Keratinocyte (primary cell): ENCODE results near the gene FMN2. TPM values are rescaled to one million over a fixed set of nuclear protein-coding genes. Genes with fewer than 3 reads are reported as not detected.

Source experiments
- DNase-seq: peaks from one replicate; pipeline ENCODE4 v3.0.0-alpha.2; 2011; ENCODE audit warnings: low read depth, missing footprints, low spot score
- FAIRE-seq: peaks from 2 replicates; lab custom pipeline; 2011; peaks lifted over from hg19 to GRCh38; lab: Jason Lieb, UNC
- H2AFZ ChIP-seq: 2 replicates; pipeline ENCODE4 v1.6.0; 2012; ENCODE audit warnings: low read length, control low read depth, inconsistent platforms; ENCODE audit not compliant: control insufficient read depth
- H3K27ac ChIP-seq: 2 replicates; pipeline ENCODE4 v1.5.1; 2011; ENCODE audit warnings: low read length; ENCODE audit not compliant: control insufficient read depth, insufficient read depth
- H3K27me3 ChIP-seq: 3 replicates; pipeline ENCODE4 v1.6.0; 2011; ENCODE audit warnings: low read length; ENCODE audit not compliant: control insufficient read depth, insufficient read depth; ENCODE audit errors: extremely low read depth
- H3K36me3 ChIP-seq, 2 experiments: 2 replicates in 1 of 2; 3 replicates in 1 of 2; pipeline ENCODE4 v1.5.1; 2011; ENCODE audit warnings: low read length in 2 of 2, mild to moderate bottlenecking in 1 of 2; ENCODE audit not compliant: control insufficient read depth in 2 of 2, insufficient read depth in 2 of 2; ENCODE audit errors: extremely low read depth in 1 of 2
- H3K4me1 ChIP-seq: 3 replicates; pipeline ENCODE4 v1.5.1; 2011; ENCODE audit warnings: low read length; ENCODE audit not compliant: control insufficient read depth, insufficient read depth; ENCODE audit errors: extremely low read depth
- H3K4me2 ChIP-seq: 3 replicates; pipeline ENCODE4 v1.6.0; 2011; ENCODE audit warnings: low read depth, low read length; ENCODE audit not compliant: control insufficient read depth, insufficient read depth; ENCODE audit errors: extremely low read depth
- H3K4me3 ChIP-seq, 3 experiments: fragments of 200-600 bp in 1 of 3; sonication (generic) in 1 of 3; 2 replicates in 2 of 3; 3 replicates in 1 of 3; pipeline ENCODE4 v1.5.1; 2011 to 2016; ENCODE audit warnings: low read length in 3 of 3, mild to moderate bottlenecking in 3 of 3, control low read depth in 2 of 3, inconsistent platforms in 1 of 3, low read depth in 1 of 3, mixed read lengths in 1 of 3, mixed run types in 1 of 3, moderate library complexity in 1 of 3; ENCODE audit not compliant: control insufficient read depth in 2 of 3, insufficient read depth in 2 of 3; ENCODE audit errors: extremely low read depth in 1 of 3
- H3K79me2 ChIP-seq: 2 replicates; pipeline ENCODE4 v1.6.0; 2012; ENCODE audit warnings: low read length; ENCODE audit not compliant: control insufficient read depth, insufficient read depth
- H3K9ac ChIP-seq: 3 replicates; pipeline ENCODE4 v1.6.0; 2011; ENCODE audit warnings: low read length; ENCODE audit not compliant: control insufficient read depth, insufficient read depth; ENCODE audit errors: extremely low read depth
- H3K9me1 ChIP-seq: 3 replicates; pipeline ENCODE4 v1.6.0; 2011; ENCODE audit warnings: low read length; ENCODE audit not compliant: control insufficient read depth, insufficient read depth; ENCODE audit errors: extremely low read depth
- H3K9me3 ChIP-seq: 2 replicates; pipeline ENCODE4 v1.5.1; 2012; ENCODE audit warnings: low read depth, low read length; ENCODE audit not compliant: control insufficient read depth
- H4K20me1 ChIP-seq: 3 replicates; pipeline ENCODE4 v1.6.0; 2011; ENCODE audit warnings: low read length; ENCODE audit not compliant: control insufficient read depth, insufficient read depth; ENCODE audit errors: extremely low read depth
- CTCF ChIP-seq, 3 experiments: IDR thresholded peaks in 1 of 3; conservative IDR thresholded peaks in 1 of 3; optimal IDR thresholded peaks in 1 of 3; 2 replicates in 2 of 3; 3 replicates in 1 of 3; pipeline versions ENCODE3 to v1.5.1; 2011; ENCODE audit warnings: low read length in 3 of 3, mild to moderate bottlenecking in 3 of 3, moderate library complexity in 2 of 3, control low read depth in 1 of 3, inconsistent platforms in 1 of 3; ENCODE audit not compliant: insufficient read depth in 2 of 3; ENCODE audit errors: extremely low read depth in 1 of 3
- EZH2 ChIP-seq: IDR thresholded peaks from one replicate; pipeline ENCODE4 v1.6.1; 2012; ENCODE audit warnings: inconsistent platforms, mild to moderate bottlenecking, low read length, moderate library complexity
- dilution Hi-C: fragments of 300-500 bp; cut with MboI; formaldehyde crosslinking; loops from one replicate; pipeline ENCODE4 v1.7.0; 2020; ENCODE audit warnings: low sequenced_read_pairs; ENCODE audit not compliant: extremely low pct_ligation_motif_present
- polyA plus RNA-seq, 5 experiments: library from polyadenylated mRNA; depleted of rRNA in 3 of 5; stranded (reverse) in 3 of 5; stranded (forward) in 1 of 5; unstranded in 1 of 5; fragments of >200 nt; gene quantifications; 1 replicate in 1 of 5; 2 replicates in 3 of 5; 3 replicates in 1 of 5; pipeline versions ENCODE4 v1.2.1 to v1.2.3, GENCODE V29; 2011 to 2012; ENCODE audit warnings: missing spikeins in 2 of 5, low read depth in 1 of 5, low replicate concordance in 1 of 5

The FMN2 gene
- polyA plus RNA-seq, 1 donor (not counting 4 experiments of a cell fraction or from before 2014, with no cell fraction given), result not detected

- FAIRE-seq, result no peak
Observed at GRCh38 chr1:240515505-240515904, 423.8 kb downstream of the FMN2 start.

GRCh38 chr1:240516069-240516468 is 424.4 kb downstream of the FMN2 start:
- Histone ChIP-seq H3K4me2 (no peak overlapping the region), H4K20me1 (no peaks in the 10 kb centered on the region), H2AFZ (no peak overlapping the region), H3K27me3 (no peaks in the 10 kb centered on the region), H3K9me1 (no peaks in the 10 kb centered on the region), H3K4me1 (no peaks in the 10 kb centered on the region), H3K9ac (no peak overlapping the region), H3K79me2 (no peaks in the 10 kb centered on the region), H3K9me3 (no peaks in the 10 kb centered on the region), H3K27ac (no peak overlapping the region), H3K36me3 (no peaks in the 10 kb centered on the region), H3K4me3 (no peak overlapping the region)
- no peak for DNase-seq
- no peak for FAIRE-seq
- dilution Hi-C loops, result no loop called here
- no peak for TF ChIP-seq CTCF (optimal IDR thresholded peaks at IDR 0.05 in 1 of 3, IDR thresholded peaks at IDR 0.05 in 1 of 3, conservative IDR thresholded peaks at IDR 0.05 in 1 of 3; ENCODE audit: extremely low read depth in 1 of 3, insufficient read depth in 2 of 3, low read length in 3 of 3)
- no peak for TF ChIP-seq EZH2

More at GRCh38 chr1:240515505-240515904, 423.8 kb downstream of the FMN2 start:
- H3K9ac ChIP-seq, result no peak overlapping the region
- no peak overlapping the region for H2AFZ ChIP-seq
- no peaks in the 10 kb centered on the region for H3K4me1 ChIP-seq
- H3K9me1 ChIP-seq, result no peaks in the 10 kb centered on the region
- no peaks in the 10 kb centered on the region for H3K27me3 ChIP-seq
- H3K79me2 ChIP-seq, result no peaks in the 10 kb centered on the region
- no peaks in the 10 kb centered on the region for H4K20me1 ChIP-seq
- dilution Hi-C loops, result no loop called here
- no peak overlapping the region for H3K4me2 ChIP-seq
- H3K36me3 ChIP-seq, result no peaks in the 10 kb centered on the region
- H3K9me3 ChIP-seq, result no peaks in the 10 kb centered on the region
- DNase-seq, result no peak
- no peak overlapping the region for H3K27ac ChIP-seq
- TF ChIP-seq CTCF (optimal IDR thresholded peaks at IDR 0.05 in 1 of 3, IDR thresholded peaks at IDR 0.05 in 1 of 3, conservative IDR thresholded peaks at IDR 0.05 in 1 of 3; ENCODE audit: extremely low read depth in 1 of 3, insufficient read depth in 2 of 3, low read length in 3 of 3), result no peak
- TF ChIP-seq EZH2, result no peak
- no peak overlapping the region for H3K4me3 ChIP-seq
